Astrocyte of the cerebellum (primary cell): ENCODE data around the gene KIF26A.

Experiments used
- DNase-seq: peaks from one replicate; pipeline ENCODE4 v3.0.0-alpha.2; 2011; ENCODE audit warnings: low read depth
- H3K4me3 ChIP-seq: 2 replicates; pipeline ENCODE4 v1.5.1; 2011; ENCODE audit warnings: mild to moderate bottlenecking, low read depth, low read length, moderate library complexity
- in situ Hi-C: cut with HindIII; loops from 2 replicates; pipeline ENCODE4 v1.10.0; 2017; ENCODE audit warnings: low sequenced_read_pairs
- TF ChIP-seq, protein P1 (sequence below): IDR thresholded peaks from 2 replicates; pipeline ENCODE4 v1.5.1; 2012; ENCODE audit warnings: low read length, low read depth, moderate library complexity, mild to moderate bottlenecking; ENCODE audit errors: missing control alignments

The KIF26A gene

DNA sequence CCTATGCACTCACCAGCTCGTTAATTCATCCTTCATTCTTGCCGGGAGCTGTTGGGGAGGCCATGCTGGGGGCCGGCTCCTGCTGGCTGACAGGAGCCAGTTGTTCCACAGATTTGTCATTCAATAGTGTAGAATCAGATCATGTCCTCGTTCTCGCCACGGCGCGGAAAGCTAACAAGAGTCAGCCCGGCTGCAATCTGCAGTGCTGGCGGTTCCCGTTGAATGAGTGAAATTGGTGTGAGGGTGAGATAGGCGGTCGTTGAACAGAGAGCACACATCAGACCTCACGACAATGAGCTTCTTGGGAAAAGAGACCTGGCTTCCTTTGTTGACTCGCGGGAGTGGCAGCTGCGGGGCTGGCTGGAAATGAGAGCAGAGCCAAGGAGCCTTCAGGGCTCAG, 57.5 kb downstream of the KIF26A start:
- no peak overlapping the region for H3K4me3 ChIP-seq
- no peak for DNase-seq
- TF ChIP-seq, protein P1, sequence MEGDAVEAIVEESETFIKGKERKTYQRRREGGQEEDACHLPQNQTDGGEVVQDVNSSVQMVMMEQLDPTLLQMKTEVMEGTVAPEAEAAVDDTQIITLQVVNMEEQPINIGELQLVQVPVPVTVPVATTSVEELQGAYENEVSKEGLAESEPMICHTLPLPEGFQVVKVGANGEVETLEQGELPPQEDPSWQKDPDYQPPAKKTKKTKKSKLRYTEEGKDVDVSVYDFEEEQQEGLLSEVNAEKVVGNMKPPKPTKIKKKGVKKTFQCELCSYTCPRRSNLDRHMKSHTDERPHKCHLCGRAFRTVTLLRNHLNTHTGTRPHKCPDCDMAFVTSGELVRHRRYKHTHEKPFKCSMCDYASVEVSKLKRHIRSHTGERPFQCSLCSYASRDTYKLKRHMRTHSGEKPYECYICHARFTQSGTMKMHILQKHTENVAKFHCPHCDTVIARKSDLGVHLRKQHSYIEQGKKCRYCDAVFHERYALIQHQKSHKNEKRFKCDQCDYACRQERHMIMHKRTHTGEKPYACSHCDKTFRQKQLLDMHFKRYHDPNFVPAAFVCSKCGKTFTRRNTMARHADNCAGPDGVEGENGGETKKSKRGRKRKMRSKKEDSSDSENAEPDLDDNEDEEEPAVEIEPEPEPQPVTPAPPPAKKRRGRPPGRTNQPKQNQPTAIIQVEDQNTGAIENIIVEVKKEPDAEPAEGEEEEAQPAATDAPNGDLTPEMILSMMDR = no peak
- in situ Hi-C loops = loop anchor here (10.0 kb wide), 1 partner anchor 399 kb away; no protein-coding TSS in a partner anchor

DNA sequence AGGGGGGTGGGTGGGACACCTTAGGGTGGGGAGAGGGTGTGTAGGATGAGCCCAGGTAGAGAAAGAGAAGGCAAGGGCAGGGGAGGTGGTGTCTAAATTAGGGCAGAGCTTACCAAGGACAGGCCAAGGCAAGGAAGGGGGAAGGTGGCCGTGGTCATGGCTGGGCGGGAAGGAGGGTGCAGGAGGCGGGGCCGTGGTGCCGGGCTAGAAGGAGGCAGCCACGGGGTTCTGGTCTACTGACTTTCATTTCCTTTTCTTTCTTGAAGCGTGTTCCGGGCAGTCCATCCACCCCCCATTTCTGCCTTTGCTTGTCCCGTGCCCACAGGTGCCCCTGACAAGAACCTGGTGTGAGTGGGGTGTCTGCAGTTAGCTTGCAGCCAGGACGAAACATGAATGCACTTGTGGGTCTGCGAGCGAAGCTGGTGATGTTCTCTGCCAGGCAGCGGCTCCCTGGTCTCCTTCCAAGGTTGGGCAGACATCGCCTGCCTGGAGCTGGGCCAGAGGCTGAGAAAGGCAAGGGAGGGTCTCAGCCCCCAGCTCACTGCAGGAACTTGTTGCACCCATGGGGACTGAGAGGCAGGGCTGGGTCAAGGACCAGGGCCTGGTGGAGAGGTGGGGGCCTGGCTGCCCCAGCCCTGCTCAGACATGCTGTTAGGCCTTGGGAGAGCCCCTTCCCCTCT, 58.2 kb downstream of the KIF26A start:
- no peak for DNase-seq
- H3K4me3 ChIP-seq = no peak overlapping the region

DNA sequence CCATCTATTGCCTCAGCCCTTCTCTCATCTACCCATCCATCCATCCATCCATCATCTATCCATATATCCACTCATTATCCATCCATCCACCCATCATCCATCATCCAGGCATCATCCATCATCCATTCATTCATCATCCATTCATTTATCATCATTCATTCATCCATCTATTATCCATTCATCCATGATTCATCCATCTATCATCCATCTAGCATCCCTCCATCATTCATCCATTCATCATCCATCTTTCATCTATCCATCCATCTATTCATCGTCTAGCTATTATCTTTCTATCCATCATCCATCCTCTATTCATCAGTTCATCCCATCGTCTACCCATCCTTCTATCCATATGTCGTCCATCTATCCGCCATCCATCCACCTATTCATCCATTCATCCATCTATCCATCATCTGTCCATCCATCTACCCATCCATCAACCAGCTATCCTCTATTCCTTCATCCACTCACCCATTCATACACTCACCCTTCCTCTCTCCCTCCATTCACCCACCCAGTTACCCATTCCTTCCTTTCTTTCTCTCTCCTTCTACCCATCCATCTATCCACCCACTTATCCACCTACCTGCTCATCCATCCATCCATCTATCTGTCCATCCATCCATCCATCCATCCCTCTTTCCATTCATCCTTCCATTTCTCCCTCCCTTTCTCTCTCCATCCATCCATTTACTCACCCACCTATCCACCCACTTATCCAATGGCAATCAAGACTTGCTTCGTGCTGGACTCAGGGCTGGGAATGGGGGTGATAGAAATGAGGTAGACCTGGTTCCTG, 59.3 kb downstream of the KIF26A start:
- TF ChIP-seq, protein P1 = no peak
- H3K4me3 ChIP-seq = no peak overlapping the region
- in situ Hi-C loops = loop anchor here (10.0 kb wide), 1 partner anchor 397 kb away; no protein-coding TSS in a partner anchor
- no peak for DNase-seq

More for the DNA sequence above, 58.2 kb downstream of the KIF26A start:
- TF ChIP-seq, protein P1 = no peak
- in situ Hi-C loops = loop anchor here (10.0 kb wide), 1 partner anchor 398 kb away; no protein-coding TSS in a partner anchor

DNA sequence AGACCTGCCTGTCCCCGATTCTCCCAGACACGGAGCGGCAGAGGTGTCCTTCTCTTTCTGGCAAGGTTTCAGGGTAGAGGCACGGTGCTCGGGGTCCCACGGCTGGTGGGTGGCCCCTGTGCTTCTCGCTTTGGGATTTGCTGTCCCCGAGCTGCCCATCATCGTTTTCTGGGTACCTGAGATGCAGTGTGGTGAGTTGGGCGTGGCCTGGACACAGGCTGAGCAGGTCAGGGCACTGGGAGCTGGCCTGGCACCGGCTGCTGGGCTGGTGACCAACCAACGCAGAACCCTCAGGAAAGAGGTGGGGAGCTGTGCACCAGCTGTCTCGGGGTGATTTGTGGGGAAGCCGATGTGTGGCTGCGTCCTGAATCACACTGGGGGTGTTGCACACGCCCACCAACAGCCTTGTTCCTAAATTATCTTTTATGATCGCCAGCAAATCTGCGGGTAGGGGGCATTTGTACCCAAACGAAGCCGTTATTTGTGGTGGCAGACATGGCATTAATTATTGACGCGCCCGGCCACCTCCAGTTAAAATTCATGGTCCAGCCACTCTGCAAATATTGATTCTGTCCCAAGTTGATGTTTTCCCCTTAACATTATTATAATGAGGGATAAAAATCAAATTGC, 61.0 kb downstream of the KIF26A start:
- in situ Hi-C loops = loop anchor here (10.0 kb wide), 1 partner anchor 395 kb away; no protein-coding TSS in a partner anchor
- DNase-seq = no peak
- no peak overlapping the region for H3K4me3 ChIP-seq
- TF ChIP-seq, protein P1 = no peak

DNA sequence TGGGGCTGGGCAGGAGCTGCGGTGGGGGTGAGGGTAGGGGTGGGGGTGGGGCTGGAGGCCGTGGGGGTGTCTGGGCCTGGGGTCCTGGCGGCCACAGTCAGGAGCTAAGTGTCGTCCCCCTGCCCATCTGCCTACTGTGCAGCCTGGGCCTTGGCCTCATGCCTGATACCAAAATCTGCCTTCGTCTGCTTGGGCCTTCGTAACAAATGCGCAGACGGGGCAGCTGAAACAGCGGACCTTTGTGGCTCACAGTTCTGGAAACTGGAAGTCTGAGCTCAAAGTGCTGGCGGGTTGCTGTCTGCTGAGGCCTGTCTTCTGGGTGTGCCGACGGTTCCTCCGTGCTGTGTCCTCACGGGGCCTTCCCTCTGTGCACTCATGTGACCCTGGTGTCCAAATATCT, 61.7 kb downstream of the KIF26A start:
- TF ChIP-seq, protein P1 = no peak
- in situ Hi-C loops = no loop called here
- DNase-seq = no peak
- H3K4me3 ChIP-seq = no peak overlapping the region

DNA sequence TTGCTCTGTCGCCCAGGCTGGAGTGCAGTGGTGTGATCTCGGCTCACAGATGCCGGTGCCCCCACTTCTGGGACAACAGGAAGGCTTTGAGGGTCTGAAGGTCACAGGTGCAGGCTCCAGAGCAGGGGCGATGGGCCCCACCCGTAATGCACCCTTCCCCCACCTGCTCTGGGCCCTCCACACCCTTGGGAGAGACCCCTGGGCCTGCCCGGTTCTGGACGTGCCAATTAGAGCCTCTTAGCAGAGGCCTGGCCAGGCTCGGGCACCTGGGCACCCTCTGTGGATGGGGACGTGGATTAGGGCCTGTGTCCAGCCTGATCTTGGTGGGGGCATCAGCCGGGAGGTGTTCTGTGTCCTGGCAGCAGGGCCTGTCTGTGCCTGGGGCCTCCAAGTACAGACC, 62.2 kb downstream of the KIF26A start:
- in situ Hi-C loops = no loop called here
- TF ChIP-seq, protein P1 = no peak
- no peak overlapping the region for H3K4me3 ChIP-seq
- no peak for DNase-seq
